ENCODE data around the gene TLE1.

The TLE1 gene

GRCh38 chr9:81666123-81666522 lies 23.2 kb downstream of the TLE1 start:
- no peak for DNase-seq
- no peaks in the 10 kb centered on the region for H3K9me3 ChIP-seq (ENCODE audit: severe bottlenecking)
- no peaks in the 10 kb centered on the region for H3K27me3 ChIP-seq (ENCODE audit: insufficient read depth, low read depth, severe bottlenecking)
- H3K36me3 ChIP-seq, result peaks cover 56% of the 10 kb centered on the region
- no peak overlapping the region for H3K27ac ChIP-seq
- no peak for TF ChIP-seq CTCF (IDR thresholded peaks at IDR 0.05; ENCODE audit: low read depth, low read length)
- no peak overlapping the region for H3K4me3 ChIP-seq (ENCODE audit: low read depth, low read length)

GRCh38 chr9:81665322-81665871 lies 23.9 kb downstream of the TLE1 start:
- no peak for DNase-seq
- Histone ChIP-seq H3K9me3 (ENCODE audit: severe bottlenecking) (no peaks in the 10 kb centered on the region), H3K36me3 (peaks cover 55% of the 10 kb centered on the region), H3K27me3 (ENCODE audit: insufficient read depth, low read depth, severe bottlenecking) (no peaks in the 10 kb centered on the region), H3K27ac (no peak overlapping the region), H3K4me3 (ENCODE audit: low read depth, low read length) (no peak overlapping the region)
- TF ChIP-seq CTCF (IDR thresholded peaks at IDR 0.05; ENCODE audit: low read depth, low read length), result no peak

DNA sequence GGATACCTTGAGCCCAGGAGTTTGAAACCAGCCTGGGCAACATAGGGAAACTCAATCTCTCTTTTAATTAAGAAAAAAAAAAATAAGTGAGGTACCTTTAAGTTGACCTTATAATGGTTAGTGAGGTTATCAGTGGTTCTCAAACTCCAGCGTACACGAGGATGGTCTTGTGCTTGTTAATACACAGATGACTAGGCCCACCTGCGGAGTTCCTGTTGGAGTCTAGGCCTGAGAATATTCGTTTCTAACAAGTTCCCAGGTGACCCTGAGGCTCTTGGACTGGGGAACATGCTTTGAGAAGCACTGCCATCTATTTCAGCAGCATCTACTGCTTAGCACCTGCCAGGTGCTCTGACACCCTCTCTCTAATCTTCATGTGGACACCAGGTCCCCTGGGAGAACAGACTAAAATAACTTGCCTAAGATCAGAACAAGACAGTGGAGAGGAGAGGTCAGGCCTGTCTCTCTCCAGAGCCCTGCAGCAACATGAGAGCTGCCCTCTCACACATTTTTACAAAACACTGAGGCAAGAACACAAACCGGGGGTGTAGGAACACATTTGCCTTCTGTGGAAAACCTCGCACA lies 24.6 kb downstream of the TLE1 start:
- TF ChIP-seq CTCF (IDR thresholded peaks at IDR 0.05; ENCODE audit: low read depth, low read length), result no peak
- Histone ChIP-seq H3K27ac (no peak overlapping the region), H3K36me3 (peaks cover 55% of the 10 kb centered on the region), H3K4me3 (ENCODE audit: low read depth, low read length) (no peak overlapping the region), H3K27me3 (ENCODE audit: insufficient read depth, low read depth, severe bottlenecking) (no peaks in the 10 kb centered on the region), H3K9me3 (ENCODE audit: severe bottlenecking) (no peaks in the 10 kb centered on the region)
- DNase-seq, result no peak

GRCh38 chr9:81661339-81661738 lies 28.0 kb downstream of the TLE1 start:
- no peak for TF ChIP-seq CTCF (IDR thresholded peaks at IDR 0.05; ENCODE audit: low read depth, low read length)
- Histone ChIP-seq H3K9me3 (ENCODE audit: severe bottlenecking) (no peaks in the 10 kb centered on the region), H3K27me3 (ENCODE audit: insufficient read depth, low read depth, severe bottlenecking) (no peaks in the 10 kb centered on the region), H3K36me3 (peaks cover 45% of the 10 kb centered on the region), H3K27ac (no peak overlapping the region), H3K4me3 (ENCODE audit: low read depth, low read length) (no peak overlapping the region)
- DNase-seq, result no peak

- no peaks in the 10 kb centered on the region for H3K9me3 ChIP-seq (ENCODE audit: severe bottlenecking)
- DNase-seq, result no peak
- no peak overlapping the region; the same call in 1 of the 2 replicates for H3K27ac ChIP-seq
- no peak overlapping the region for H3K4me3 ChIP-seq (ENCODE audit: low read depth, low read length)
- H3K27me3 ChIP-seq (ENCODE audit: insufficient read depth, low read depth, severe bottlenecking), result no peaks in the 10 kb centered on the region
- TF ChIP-seq CTCF (IDR thresholded peaks at IDR 0.05; ENCODE audit: low read depth, low read length), result no peak
- peaks cover 46% of the 10 kb centered on the region for H3K36me3 ChIP-seq
These were observed 32.4 kb downstream of the TLE1 start for GRCh38 chr9:81656871-81657337.

DNA sequence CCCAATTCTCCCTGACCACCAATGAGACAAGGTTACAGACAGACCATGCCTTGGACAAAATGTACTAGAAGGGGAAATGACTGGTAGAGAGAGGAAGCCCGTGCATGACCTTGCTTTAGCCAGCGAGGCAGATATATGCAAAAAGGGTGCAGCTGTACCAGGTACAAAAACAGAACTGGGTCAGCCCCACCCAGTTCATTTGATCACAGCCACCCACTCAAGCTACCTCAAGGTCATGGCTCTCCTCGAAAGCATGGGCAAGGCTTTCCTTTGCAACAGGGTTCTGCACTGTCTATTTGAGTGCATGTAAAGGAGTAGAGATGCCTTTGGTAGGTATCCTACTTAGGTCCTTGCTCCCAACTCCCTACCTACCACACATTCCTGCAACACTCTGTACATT lies 33.3 kb downstream of the TLE1 start:
- H3K27me3 ChIP-seq (ENCODE audit: insufficient read depth, low read depth, severe bottlenecking), result no peaks in the 10 kb centered on the region
- no peak for TF ChIP-seq CTCF (IDR thresholded peaks at IDR 0.05; ENCODE audit: low read depth, low read length)
- no peak for DNase-seq
- H3K4me3 ChIP-seq (ENCODE audit: low read depth, low read length), result no peak overlapping the region
- H3K9me3 ChIP-seq (ENCODE audit: severe bottlenecking), result no peaks in the 10 kb centered on the region
- H3K27ac ChIP-seq, result no peak overlapping the region
- H3K36me3 ChIP-seq, result peaks cover 44% of the 10 kb centered on the region

Measured in WERI-Rb-1 (cell line).